PC-9 (cell line): ENCODE measurements around the gene LY86.

Experiments
- EZH2 ChIP-seq: fragments of 200-600 bp; sonication (generic); IDR thresholded peaks from 2 replicates; pipeline ENCODE4 v1.8.0; 2017; ENCODE audit warnings: antibody characterized with exemption, low read depth
- TF ChIP-seq, protein P1 (sequence below): fragments of 200-600 bp; sonication (generic); conservative IDR thresholded peaks from 2 replicates; pipeline ENCODE4 v1.6.1; 2017; ENCODE audit warnings: mixed run types, antibody characterized with exemption, mild to moderate bottlenecking, moderate library complexity

- TF ChIP-seq, protein P1, sequence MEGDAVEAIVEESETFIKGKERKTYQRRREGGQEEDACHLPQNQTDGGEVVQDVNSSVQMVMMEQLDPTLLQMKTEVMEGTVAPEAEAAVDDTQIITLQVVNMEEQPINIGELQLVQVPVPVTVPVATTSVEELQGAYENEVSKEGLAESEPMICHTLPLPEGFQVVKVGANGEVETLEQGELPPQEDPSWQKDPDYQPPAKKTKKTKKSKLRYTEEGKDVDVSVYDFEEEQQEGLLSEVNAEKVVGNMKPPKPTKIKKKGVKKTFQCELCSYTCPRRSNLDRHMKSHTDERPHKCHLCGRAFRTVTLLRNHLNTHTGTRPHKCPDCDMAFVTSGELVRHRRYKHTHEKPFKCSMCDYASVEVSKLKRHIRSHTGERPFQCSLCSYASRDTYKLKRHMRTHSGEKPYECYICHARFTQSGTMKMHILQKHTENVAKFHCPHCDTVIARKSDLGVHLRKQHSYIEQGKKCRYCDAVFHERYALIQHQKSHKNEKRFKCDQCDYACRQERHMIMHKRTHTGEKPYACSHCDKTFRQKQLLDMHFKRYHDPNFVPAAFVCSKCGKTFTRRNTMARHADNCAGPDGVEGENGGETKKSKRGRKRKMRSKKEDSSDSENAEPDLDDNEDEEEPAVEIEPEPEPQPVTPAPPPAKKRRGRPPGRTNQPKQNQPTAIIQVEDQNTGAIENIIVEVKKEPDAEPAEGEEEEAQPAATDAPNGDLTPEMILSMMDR: no peak
- no peak for TF ChIP-seq EZH2
Measured at GRCh38 chr6:6657085-6657819, 68.7 kb downstream of the LY86 start.
